M059J (cell line): ENCODE data around the gene ZNF438. TPM values are rescaled to one million over a fixed set of nuclear protein-coding genes. Genes with fewer than 3 reads are reported as not detected.

Experiments used
- DNase-seq: peaks from one replicate; pipeline ENCODE4 v3.0.0-alpha.2; 2012; ENCODE audit warnings: low read depth
- total RNA-seq: library from RNA; depleted of rRNA; stranded (reverse); fragments of >200 nt; shearing (Covaris generic); gene quantifications from 2 replicates; pipeline ENCODE4 v1.2.3, GENCODE V29; 2014

The ZNF438 gene
- total RNA-seq, 1 experiment from 2014 or later, result 3.4 TPM

DNA sequence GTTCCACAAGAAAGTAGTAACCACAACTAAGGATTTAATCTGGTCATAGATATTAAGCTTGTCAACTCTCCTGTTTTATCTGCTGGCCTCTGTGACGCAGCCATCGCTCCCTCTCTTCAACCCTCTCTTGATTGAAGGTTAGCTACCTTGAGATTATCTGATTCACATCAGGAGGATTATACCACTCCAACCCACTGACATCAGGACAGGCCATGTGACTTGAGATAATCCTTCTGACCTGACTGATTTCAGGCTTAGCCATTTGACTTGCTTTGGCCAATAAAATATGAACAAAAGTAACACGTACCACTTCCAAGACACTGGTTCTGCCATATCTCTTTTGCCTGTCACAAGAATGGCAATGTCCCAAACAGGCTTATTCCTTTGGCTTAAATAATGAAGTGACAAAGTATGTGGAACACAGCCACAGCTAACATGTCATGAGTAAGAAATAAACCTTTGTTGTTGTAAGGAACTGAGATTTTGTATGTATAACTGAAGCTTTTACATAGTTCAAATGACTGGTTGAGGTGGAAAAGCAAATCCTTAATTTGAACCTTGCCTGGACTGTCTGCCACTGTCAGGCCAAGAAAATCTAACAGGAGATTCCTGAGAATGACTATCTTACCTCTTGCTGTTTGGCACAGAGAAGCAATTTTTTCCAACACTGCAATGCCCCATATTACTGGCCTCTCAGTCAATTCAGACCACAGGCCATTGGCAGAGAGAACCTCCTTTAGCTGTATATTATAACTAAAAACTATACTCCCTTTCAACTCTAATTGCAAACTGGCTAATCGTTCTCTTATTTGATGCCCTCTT lies 13.9 kb downstream of the ZNF438 start:
- DNase-seq, result no peak

DNA sequence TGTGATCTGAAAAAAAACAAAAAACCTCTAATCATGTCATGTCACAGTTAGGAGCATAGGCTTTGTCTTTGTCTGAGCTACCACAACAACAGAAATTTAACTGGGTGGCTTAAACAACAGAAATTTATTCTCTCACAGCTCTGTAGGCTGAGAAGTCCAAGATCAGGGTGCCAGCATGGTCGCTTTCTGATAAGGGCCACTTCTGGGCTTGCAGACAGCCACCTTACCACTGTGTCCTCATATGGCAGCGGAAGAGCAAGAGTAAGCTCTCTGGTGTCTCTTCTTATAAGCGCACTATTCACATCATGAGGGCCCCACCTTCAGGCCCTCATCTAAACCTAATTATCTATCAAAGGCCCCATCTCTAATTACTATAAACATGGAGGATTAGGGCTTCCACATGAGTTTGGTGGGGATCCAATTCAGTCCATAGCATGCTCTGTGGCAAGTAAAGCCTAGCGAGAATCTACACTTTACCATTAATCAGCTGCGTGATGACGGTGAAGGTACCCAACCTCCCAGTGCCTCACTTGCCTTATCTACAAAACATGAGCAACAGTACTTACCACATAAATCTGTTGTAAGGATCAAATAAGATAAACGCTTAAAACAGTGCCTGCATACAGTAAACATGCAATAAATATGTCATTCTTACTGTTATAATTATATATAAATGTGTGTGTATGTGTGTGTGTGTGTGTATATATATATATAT lies 17.3 kb downstream of the ZNF438 start:
- no peak for DNase-seq

DNA sequence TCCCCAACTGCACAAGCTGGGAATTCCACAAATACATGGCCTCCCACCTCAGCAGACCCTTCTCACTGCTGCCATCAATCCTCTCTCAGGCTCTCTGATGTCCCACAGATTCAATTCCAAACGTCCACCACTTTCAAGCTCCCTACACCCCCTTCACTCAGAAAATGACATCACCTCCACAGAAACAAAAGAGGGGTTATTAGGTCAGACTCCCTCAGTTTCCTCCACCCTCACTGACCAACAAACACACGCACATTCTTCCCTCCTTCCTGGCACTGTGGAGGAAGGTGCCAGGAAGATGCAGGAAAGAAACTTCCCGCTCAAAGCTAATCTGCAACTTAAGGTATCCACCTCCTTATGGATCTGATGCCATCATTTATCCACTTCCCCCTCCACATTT lies 18.3 kb downstream of the ZNF438 start:
- no peak for DNase-seq

DNA sequence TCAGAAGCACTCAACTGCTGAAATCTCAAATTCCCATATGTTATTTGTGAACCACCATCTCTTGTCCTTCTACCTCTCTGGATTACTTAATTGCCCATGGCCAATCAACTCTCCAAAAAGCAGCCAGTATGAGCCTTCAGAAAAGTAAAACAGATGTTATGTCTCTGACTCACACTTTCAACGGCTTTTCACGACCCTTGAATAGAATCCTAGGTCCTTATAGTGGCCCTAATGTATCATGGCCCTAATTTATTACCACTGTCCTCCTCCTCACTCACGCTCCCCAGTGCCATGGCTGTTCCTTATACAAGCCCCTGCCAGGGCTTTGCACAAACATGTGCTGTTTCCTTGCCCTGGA lies 20.0 kb downstream of the ZNF438 start:
- peak; percentile 16 for DNase-seq

DNA sequence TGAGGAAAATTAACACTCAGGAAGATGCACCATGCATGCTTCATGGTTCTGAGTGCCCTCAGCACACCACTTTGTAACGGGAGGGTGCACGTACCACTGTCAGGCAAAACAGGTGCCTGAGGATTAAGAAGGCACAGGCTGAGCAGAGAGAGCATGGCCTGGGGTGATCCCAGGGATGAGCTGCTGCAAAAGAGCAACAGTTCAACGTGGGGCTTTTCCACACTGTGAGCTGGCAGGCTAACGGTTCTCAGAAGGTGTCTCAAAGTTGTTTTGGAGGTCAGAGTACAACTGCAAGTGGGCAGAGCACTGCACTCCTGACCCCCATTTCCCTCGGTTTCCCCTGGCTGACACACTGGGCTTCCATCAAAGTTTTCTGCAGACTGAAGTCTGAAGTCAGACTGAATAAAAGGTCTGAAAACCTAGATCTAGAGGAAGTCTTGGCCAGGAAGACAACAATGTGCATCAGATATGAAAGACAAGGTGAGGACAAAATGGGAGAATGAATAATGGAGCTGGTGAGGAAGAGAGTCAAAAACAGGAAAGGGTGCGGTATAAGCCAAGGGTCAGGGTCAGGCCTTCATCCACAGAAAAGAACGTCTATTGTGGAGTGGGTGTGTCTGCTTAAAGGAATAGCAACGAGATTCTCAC lies 20.5 kb downstream of the ZNF438 start:
- DNase-seq, result no peak

DNA sequence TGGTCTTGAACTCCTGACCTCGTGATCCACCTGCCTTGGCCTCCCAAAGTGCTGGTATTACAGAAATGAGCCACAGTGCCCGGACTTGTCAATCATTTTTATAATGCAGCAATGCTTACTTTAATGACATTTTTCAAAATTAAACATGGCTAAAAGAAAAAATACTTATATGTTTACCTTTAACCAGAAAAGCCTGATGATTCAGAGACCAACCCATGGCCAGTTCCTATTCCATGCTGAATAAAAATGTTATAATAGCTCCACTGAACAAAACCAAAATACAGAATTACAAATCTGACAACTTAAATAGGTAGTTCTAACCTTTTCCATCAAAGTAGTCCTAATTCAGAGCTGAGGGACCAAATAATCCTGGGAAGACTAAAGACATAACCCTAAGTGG lies 21.6 kb downstream of the ZNF438 start:
- DNase-seq, result no peak

DNA sequence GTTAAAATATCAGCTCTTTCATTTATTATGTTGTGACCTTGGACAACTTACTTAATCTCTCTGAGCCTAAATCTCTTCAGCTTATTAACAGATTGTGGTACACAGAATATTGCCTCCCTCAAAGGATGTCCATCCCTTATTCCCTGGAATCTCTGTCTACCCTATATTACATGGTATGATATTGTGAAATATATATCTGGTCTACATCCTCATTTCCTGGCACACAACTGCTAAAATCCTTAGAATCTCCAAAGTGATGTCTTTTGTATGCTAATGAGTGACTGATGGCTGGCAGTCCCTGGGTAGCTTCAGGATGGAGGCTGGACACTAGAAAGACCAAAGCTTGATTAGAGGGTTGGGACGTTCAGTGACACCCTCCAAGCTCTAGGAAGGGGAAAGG lies 25.8 kb downstream of the ZNF438 start:
- no peak for DNase-seq

DNA sequence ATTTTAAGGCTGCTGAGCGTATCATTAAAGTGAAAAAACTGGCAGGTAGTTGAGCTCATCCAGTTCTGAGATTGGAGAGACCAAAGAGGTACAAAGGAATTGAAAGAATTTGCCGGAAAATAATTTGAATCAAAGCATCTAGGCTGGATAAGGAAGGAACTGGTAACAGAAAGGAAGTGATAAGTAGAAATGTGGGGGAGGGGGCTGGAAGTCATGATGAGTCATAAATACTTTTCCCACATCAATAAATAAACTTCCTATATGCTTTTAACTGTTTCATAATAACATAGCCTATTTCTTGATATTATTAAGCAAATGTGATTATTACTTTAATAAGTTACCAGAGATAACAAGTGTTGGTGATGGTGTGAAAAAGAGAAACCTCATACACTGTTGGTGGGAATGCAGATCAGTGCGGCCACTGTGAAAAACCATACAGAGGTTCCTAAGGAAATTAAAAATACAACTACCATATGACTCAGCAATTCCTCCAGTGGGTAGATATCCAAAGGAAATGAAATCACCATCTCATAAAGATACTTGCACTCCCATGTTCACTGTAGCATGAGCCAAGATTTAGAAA lies 27.0 kb downstream of the ZNF438 start:
- peak; percentile 81 for DNase-seq

DNA sequence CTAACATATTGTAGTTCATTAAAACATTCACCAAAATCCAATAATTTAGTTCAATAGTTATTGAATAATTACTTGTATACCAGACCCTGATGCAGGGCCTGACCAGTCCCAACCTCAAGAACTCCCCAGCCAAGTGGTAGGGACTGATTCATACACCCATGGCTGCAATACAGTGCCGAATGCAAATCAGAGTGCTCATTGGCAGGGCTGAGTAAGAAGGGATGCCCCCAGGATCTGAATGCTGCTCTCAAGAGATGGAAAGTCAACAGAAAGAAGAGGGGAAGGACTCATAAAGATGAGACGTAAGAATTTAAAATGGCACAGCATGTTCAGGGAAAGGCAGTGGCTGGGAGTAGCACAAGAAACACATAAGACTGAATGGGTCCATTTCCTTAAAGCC lies 29.9 kb downstream of the ZNF438 start:
- no peak for DNase-seq

DNA sequence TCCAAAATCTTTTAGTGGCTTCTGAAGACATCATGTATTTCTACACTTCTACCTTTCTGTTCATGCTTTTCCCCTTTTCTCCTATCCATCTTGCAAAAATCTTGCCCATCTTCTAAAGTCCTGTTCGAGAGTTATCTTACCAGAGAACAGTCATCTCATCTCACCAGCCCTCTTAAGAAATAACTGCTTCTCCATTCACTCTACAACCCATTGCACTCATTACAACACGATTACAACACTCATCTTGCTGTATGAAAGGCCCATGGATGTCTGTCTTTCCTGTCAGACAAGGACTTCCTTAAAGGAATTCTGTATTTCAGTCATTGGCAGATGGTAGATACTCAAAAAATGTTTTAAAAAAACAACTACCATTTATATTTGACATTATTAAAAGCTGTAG lies 30.8 kb downstream of the ZNF438 start:
- DNase-seq, result no peak

DNA sequence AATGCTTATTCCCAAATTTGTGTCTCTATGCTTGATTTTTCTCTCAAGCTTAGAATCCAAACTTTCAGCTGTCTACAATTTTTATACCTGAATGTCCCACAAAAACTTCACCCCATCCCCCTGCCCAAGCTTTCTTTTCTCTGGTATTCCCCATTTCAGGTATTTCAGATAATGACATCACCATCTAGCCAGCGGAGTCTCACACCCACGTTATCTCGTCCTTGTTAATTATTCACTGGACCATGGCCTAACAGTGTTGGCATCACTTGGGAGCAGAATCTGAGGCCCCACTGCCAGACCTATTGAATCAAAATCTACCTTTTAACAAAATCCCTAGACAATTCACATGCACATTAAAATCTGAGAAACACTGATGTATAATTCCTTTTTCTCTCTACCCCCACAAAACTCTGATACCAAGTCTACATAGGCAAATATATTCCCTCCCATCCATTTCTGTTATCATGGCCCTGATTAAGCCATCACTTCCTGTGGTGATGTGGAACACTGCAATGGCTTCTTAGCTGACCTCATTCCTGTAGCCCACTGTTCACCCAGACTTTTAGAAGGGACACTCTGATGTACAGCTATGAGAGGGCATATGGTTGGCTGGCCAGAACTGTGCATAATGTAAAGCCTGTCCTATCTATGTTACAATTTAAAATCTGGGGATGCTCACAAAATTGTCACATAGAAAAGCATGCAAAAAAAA lies 31.4 kb downstream of the ZNF438 start:
- no peak for DNase-seq

DNA sequence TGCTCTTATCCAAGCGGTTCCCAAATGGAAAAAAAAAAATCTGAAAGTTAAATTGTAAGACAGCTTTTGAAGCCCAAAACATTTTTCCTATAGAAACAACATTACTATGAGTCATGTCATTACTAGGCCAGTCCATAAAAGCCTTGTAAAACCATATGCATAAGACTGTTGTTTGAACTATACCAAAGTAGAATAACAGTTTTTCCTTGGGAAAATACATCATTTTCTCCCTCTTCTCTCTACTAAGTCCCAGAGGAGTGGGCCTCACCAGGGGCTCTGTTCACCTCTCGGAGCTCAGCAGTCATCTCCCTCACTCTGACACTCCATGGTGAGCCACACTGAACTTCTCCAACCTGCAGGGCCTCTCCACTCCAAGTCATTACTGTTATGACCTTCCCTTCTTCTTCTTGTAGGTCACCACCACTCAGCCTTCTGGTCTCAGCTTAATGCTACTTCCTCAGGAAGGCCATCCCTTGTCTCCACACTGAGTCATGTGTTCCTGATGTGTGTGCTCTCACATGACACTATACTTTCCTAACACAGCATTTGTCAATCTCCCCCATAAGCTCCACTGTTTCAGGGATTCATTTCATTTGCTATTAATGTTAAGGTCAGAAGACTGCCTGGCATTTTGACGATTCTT lies 32.5 kb downstream of the ZNF438 start:
- peak; percentile 36 for DNase-seq

DNA sequence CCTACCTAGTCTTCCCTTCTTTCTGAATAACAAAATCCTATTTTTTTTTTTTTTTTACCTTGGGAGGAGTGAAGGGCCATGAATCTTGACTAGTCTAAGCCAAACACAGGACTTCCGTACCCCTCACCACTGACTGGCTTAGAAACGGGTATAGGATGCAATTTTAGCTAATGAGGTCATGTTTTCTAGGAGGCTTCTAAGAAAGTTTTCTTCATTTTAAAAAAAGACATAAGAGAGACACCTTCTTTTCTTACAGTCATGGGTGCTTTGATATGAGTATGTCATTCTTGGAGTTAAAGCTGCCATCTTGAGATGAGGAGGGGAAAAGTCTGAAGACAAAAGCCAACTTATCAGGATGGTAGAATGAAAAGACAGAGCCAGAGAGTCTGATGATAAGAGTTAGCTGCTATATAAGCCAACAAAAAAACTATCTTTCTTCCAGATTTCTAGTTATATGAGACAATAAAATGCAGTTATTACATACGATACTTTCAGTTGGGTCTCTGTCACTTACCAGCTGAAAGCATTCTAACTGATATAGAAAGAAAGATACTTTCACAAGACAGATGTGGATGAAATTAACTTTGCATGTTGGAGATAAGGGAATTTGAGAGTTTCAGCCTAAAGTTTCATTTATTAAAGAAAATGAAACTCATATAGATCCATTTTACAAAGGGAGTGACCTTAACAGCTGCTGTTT lies 34.0 kb downstream of the ZNF438 start:
- no peak for DNase-seq

DNA sequence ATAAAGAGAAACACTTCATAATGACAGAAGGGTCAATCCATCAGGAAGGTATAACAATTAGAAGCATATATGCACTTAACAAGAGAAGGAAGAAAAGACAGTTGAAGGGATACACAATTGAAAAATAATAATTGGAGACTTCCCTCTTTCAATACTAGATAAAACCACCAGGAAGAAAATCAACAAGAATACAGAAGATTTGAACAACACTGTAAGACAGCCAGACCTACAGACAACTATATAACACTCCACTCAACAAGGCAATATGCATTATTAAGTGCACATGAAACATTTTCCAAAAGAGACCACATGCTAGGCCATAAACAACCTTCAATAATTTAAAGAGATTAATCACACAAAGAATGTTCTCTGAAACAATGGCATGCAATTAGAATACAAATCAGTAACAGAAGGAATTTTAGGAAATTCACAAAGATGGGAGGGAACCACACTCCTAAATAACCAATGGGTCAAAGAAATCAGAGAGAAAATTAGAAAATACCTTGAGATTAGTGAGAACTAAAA lies 35.1 kb downstream of the ZNF438 start:
- no peak for DNase-seq

DNA sequence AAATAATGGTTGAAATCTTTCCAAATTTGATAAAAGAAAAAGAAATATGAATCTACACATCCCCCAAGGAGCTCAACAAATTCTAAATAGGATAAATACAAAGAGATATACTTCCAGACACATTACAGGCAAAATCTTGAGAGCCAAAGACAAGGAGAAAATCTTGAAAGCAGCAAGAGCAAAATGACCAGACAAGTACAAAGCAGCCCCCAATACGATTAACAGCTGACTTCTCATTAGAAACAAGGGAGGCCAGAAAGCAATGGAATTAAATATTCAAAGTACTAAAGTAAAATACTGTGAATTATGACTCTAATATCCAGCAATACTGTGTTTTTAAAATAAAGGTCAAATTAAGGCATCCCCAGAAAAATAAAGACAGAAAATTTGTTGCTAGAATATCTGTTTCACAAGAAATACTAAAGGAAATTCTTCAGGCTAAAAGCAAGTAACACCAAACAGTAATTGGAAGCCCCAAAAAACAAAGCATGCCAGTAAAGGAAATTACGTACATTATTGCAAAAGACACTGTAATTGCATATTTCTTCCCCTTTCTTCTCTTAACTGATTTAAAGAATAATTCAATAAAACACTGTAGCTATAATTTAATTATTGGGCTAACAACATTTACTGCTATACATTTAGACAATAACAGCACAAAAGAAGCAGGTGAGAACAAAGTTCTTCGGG lies 36.4 kb downstream of the ZNF438 start:
- no peak for DNase-seq

DNA sequence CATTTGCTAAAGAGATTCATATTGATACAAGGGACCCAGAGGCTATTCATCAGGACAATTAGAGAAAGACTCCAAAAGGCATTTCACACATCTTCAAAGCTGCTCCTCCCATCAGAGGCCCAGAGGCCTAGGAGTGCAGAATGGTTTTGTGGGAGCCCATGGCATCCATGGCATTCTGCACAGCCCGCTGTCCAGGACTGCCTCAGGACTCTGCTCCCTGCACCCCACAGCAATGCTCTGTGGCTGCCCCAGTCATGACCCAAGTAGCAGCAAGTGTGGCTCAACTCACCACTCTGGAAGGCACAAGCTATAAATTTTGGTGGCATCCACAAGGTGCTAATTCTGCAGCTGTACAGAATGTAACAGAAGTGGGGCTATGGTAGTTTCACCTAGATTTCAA lies 38.5 kb downstream of the ZNF438 start:
- DNase-seq, result no peak

DNA sequence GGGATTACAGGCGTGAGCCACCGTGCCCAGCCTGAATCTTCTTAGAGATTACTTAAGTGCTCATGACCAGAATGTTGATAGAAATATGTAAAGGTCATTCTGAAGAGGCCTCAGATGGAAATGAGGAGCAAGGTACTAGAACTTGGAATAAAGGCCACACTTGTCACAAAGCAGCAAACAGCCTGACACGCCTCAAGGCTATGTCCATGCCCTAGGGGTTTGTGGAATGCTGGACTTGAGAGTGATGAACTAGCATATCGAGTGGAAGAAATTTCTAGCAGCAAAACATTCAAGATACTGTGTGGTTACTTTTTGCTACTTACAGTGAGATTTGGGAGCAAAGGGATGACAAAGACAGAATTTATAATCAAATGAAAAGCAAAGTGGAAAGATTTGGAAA lies 39.0 kb downstream of the ZNF438 start:
- no peak for DNase-seq

DNA sequence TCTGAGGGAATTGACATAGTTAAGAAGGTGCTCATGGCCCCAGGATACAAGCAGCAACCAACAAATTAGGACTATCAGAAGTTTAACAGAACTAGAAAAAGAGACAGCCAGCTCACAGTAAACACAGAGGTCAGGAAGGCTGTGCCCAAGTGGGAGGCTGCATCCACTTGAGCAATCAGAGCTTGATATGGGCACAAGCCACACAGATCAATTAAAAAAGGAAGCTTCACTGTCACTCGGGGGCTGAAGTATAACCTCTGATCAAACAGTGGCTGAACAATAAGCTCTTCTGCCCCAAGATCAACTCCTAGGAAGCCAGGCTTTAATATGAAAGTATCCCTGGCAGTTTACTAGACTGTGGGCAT lies 40.0 kb downstream of the ZNF438 start:
- no peak for DNase-seq

DNA sequence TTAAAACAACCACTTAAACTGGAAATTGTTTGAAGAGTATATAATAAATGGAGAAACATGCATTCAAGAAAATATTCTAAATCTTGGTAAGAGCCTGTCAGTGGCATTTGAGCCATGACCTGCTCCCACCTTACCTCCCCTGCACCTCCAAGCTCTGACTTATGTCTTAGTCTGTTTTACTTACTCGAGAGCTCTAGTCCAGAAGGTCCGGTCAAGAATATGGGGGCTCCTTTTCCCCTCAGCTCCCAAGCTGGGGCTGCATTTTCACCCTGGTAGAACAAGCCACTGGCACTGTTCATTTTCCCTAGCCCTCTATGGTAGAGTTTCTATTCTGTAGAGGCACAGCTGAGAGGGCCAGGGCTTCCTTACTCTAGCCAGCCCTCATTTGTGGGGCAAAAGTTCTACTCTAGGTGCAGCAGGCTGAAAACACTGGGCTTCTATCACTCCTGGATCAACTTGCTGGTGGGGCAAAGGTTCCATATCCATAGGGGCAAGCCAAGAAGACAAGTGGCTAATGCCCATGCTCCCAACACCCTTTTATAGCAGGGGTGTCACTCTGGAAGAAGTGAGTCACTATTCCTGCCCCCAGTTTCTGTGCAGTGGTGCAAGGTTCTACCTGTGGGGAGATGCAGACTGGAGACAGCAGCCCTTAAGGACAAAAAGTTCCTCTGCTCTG lies 40.6 kb downstream of the ZNF438 start:
- peak; percentile 14 for DNase-seq
